ENCODE measurements around the gene KRT74. TPM values are rescaled to one million over a fixed set of nuclear protein-coding genes. Genes with fewer than 3 reads are reported as not detected.

KRT74 gene
- total RNA-seq, 1 donor = not detected

DNA sequence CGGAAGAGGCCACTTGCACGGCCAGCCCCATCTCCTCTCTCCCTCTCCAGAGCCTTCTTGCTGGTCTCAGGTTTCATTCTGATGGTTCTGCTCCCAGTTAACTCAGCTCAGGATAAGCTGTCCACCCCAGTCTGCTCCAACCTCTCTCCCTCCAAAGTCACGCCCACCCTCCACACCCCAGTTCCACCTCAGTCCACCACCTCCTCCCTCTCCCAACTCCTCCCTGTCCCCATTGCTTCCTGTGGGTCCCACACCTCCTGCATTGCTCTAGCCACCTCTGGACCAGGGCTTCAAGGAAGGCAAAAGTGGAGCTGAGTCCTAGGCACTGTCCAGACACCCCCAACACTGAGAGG is 33.8 kb downstream of the KRT74 start:
- TF ChIP-seq, protein P1, sequence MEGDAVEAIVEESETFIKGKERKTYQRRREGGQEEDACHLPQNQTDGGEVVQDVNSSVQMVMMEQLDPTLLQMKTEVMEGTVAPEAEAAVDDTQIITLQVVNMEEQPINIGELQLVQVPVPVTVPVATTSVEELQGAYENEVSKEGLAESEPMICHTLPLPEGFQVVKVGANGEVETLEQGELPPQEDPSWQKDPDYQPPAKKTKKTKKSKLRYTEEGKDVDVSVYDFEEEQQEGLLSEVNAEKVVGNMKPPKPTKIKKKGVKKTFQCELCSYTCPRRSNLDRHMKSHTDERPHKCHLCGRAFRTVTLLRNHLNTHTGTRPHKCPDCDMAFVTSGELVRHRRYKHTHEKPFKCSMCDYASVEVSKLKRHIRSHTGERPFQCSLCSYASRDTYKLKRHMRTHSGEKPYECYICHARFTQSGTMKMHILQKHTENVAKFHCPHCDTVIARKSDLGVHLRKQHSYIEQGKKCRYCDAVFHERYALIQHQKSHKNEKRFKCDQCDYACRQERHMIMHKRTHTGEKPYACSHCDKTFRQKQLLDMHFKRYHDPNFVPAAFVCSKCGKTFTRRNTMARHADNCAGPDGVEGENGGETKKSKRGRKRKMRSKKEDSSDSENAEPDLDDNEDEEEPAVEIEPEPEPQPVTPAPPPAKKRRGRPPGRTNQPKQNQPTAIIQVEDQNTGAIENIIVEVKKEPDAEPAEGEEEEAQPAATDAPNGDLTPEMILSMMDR (IDR thresholded peaks at IDR 0.05; ENCODE audit: insufficient read depth, low read length) = no peak
- no peak for DNase-seq (ENCODE audit: low read depth)
- no peak overlapping the region for H3K4me3 ChIP-seq (ENCODE audit: low read depth, low read length)

DNA sequence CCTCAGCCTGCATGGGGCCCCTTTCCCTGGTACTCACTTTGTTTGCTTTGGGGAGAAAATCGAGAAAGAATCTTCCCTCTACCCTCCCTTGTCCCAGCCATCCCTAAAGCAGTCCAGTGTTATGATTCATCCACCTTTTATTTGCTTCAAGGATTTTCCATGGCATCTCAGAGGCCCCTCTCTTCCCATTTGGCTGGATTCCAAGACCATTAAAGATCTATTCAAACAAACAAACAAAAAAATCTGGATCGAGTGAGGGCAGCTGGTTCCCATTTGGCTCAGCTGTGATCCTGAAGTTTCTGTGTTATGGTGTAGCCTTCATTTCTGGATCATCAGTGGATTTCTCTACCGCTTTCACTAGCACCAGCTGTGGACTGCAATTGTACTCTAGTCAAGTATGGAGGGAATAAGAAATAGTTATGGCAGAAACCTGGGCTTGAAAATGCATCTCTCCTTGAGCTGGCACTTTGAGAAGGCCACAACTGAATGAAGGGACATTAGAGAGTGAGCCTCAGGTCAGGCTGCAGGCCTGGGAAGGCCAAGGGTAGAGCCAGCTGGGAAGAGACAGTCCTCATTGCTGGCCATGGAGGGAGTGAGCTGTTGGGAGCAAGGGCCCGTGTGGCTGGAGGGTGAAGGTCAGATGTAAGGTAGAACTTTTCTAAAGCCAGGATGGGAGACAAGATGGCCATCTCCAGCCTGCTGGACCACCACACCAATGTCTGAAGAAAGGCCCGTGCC is 34.4 kb downstream of the KRT74 start:
- no peak overlapping the region for H3K4me3 ChIP-seq (ENCODE audit: low read depth, low read length)
- DNase-seq (ENCODE audit: low read depth) = peak; percentile 19

DNA sequence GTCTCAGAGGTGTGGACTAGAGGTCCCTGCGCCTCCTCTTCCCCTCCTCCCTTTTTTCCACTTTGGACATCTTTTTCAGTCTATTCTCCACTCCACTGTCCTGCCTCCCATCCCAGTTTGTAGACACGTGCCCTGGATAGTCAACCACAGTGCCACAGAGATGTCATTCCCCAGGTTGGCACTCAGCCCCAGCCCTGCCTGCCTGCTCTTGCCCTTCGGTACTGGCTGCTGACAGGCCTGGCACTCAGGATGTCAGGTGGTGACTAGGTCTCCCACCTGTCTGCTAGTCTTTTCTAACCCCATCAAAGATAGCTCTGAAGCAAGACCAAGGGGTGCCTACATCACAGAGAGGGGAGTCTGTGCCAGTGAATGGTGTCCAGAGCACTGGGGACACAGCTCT is 36.5 kb downstream of the KRT74 start:
- TF ChIP-seq, protein P1 (IDR thresholded peaks at IDR 0.05; ENCODE audit: insufficient read depth, low read length) = no peak

More for the DNA sequence above, 34.4 kb downstream of the KRT74 start:
- TF ChIP-seq, protein P1 (IDR thresholded peaks at IDR 0.05; ENCODE audit: insufficient read depth, low read length) = no peak

DNA sequence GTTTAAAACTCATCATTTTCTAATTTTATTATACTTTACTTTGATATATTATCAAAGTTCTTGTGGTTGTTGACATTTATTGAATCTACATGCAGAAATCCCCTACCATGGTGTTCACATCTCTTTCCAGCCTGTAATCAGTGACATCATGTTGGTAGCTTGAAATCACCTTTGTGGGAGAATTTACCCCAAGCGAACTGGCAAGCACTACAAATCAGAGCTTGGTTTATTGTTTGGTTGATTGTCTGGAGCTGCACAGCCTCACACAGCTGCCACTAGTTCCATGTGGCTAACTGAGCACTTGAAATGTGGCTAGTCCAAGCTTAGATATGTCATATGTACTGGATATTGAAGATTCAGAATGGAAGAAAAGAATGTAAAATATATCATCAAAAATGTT is 38.1 kb downstream of the KRT74 start:
- DNase-seq (ENCODE audit: low read depth) = no peak
- TF ChIP-seq, protein P1 (IDR thresholded peaks at IDR 0.05; ENCODE audit: insufficient read depth, low read length) = no peak
- H3K4me3 ChIP-seq (ENCODE audit: low read depth, low read length) = no peak overlapping the region

More for the DNA sequence above, 36.5 kb downstream of the KRT74 start:
- no peak overlapping the region for H3K4me3 ChIP-seq (ENCODE audit: low read depth, low read length)
- no peak for DNase-seq (ENCODE audit: low read depth)

DNA sequence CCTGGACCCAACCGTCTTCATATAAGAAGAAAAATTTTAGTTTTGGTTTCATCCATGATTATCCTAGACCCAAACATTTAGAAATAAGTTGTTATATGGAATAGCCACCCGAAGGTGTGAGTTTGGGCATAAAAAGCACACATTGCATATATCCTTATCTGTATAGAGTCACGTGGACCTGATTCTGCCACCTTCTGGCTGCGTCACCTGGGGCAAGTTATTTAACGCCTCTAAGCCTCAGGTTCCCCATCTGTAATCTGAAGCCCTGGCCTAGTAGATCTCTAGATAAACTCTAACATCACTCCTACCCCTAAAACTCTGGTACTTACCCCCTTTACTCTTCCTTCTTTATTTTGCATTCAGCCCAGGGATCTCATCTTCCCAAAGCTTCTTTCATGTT is 39.2 kb downstream of the KRT74 start:
- no peak overlapping the region for H3K4me3 ChIP-seq (ENCODE audit: low read depth, low read length)
- TF ChIP-seq, protein P1 (IDR thresholded peaks at IDR 0.05; ENCODE audit: insufficient read depth, low read length) = no peak
- no peak for DNase-seq (ENCODE audit: low read depth)

DNA sequence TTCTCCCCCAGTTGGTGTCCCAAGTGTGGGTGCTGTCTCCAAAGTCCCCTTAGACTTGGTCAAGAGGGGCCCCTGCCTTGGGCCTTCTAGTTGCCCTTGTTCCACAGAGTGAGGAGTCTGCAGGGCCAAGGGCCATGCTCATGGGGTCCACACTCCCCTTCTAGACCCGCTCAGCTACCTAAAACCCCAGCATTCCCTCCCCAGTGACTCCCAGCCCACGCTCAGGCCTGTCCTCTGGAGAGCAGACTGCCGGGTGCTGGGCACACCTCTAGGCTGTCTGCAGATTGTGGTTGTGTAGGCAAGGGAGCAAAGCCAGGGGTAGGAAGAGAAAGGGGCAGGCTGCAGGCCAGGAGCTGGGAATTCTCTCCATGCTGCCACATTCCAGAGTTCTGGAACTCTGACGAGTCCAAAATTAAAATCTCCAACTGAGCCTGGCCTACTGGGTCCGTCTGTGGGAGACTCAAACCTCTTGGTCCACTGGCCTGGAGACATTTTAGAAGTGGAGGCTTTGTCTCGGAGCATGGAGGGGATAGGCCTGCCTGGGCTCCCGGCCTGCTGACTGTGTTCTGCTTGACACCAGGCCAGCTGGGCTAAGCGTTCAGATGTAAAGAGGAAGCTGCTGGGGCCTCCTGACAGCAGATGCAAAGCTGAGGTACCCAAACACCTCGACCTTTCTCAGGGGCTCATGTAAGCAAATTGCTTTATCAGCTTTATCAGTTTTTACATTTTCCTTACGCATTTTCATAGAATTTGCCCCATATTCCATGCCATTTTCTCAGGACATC is 39.8 kb downstream of the KRT74 start:
- TF ChIP-seq, protein P1 (IDR thresholded peaks at IDR 0.05; ENCODE audit: insufficient read depth, low read length) = no peak
- no peak overlapping the region for H3K4me3 ChIP-seq (ENCODE audit: low read depth, low read length)

More for the DNA sequence above, 39.8 kb downstream of the KRT74 start:
- DNase-seq (ENCODE audit: low read depth) = no peak
